ENCODE results near the gene COL26A1.

Gene COL26A1

GRCh38 chr7:101582971-101583370 lies 220.3 kb downstream of the COL26A1 start:
- DNase-seq = no peak

- DNase-seq = no peak
Observed at GRCh38 chr7:101586078-101586905, 223.6 kb downstream of the COL26A1 start.

- DNase-seq = no peak
Observed at GRCh38 chr7:101586906-101587677, 224.4 kb downstream of the COL26A1 start.

GRCh38 chr7:101588131-101588935 lies 225.7 kb downstream of the COL26A1 start:
- no peak for DNase-seq

- no peak for DNase-seq
Observed at GRCh38 chr7:101589052-101589451, 226.4 kb downstream of the COL26A1 start.

- DNase-seq = no peak
Observed at GRCh38 chr7:101589976-101590662, 227.4 kb downstream of the COL26A1 start.

- DNase-seq = no peak
Observed at GRCh38 chr7:101590663-101591435, 228.2 kb downstream of the COL26A1 start.

GRCh38 chr7:101591504-101591903 lies 228.8 kb downstream of the COL26A1 start:
- DNase-seq = no peak

GRCh38 chr7:101593556-101593955 lies 230.9 kb downstream of the COL26A1 start:
- DNase-seq = no peak

- no peak for DNase-seq
Observed at GRCh38 chr7:101594790-101595189, 232.1 kb downstream of the COL26A1 start.

GRCh38 chr7:101595246-101595645 lies 232.6 kb downstream of the COL26A1 start:
- no peak for DNase-seq

GRCh38 chr7:101595766-101596537 lies 233.3 kb downstream of the COL26A1 start:
- no peak for DNase-seq

GRCh38 chr7:101596898-101597297 lies 234.2 kb downstream of the COL26A1 start:
- no peak for DNase-seq

GRCh38 chr7:101597941-101598340 lies 235.3 kb downstream of the COL26A1 start:
- no peak for DNase-seq

- no peak for DNase-seq
Observed at GRCh38 chr7:101598422-101598985, 235.8 kb downstream of the COL26A1 start.

- peak in 1 of 2 donors; percentile 6 for DNase-seq
Observed at GRCh38 chr7:101598986-101599771, 236.5 kb downstream of the COL26A1 start.

- no peak for DNase-seq
Observed at GRCh38 chr7:101599787-101600186, 237.1 kb downstream of the COL26A1 start.

GRCh38 chr7:101602082-101602481 lies 239.4 kb downstream of the COL26A1 start:
- no peak for DNase-seq

- DNase-seq = peak; percentile 56 to 89
Observed at GRCh38 chr7:101602484-101603241, 240.0 kb downstream of the COL26A1 start.

Data from inflammatory macrophage treated with lipopolysaccharide for 1 hour (primary cell).